ENCODE measurements around the gene SNX8. TPM values are rescaled to one million over a fixed set of nuclear protein-coding genes. Genes with fewer than 3 reads are reported as not detected.

SNX8 gene
- total and polyA plus RNA-seq, 9 of the 15 experiments (the other 6 are each of a cell fraction or from before 2014, with no cell fraction given): 2.7 to 51.6 (median 16.9) TPM

GRCh38 chr7:2354186-2354938 lies 40.1 kb upstream of the SNX8 start, which contains the start of gene EIF3B (continued):
- TF ChIP-seq, protein P1, sequence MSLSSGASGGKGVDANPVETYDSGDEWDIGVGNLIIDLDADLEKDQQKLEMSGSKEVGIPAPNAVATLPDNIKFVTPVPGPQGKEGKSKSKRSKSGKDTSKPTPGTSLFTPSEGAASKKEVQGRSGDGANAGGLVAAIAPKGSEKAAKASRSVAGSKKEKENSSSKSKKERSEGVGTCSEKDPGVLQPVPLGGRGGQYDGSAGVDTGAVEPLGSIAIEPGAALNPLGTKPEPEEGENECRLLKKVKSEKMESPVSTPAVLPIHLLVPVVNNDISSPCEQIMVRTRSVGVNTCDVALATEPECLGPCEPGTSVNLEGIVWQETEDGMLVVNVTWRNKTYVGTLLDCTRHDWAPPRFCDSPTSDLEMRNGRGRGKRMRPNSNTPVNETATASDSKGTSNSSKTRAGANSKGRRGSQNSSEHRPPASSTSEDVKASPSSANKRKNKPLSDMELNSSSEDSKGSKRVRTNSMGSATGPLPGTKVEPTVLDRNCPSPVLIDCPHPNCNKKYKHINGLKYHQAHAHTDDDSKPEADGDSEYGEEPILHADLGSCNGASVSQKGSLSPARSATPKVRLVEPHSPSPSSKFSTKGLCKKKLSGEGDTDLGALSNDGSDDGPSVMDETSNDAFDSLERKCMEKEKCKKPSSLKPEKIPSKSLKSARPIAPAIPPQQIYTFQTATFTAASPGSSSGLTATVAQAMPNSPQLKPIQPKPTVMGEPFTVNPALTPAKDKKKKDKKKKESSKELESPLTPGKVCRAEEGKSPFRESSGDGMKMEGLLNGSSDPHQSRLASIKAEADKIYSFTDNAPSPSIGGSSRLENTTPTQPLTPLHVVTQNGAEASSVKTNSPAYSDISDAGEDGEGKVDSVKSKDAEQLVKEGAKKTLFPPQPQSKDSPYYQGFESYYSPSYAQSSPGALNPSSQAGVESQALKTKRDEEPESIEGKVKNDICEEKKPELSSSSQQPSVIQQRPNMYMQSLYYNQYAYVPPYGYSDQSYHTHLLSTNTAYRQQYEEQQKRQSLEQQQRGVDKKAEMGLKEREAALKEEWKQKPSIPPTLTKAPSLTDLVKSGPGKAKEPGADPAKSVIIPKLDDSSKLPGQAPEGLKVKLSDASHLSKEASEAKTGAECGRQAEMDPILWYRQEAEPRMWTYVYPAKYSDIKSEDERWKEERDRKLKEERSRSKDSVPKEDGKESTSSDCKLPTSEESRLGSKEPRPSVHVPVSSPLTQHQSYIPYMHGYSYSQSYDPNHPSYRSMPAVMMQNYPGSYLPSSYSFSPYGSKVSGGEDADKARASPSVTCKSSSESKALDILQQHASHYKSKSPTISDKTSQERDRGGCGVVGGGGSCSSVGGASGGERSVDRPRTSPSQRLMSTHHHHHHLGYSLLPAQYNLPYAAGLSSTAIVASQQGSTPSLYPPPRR (CRISPR knock-in tag; IDR thresholded peaks at IDR 0.05; ENCODE audit: borderline replicate concordance): no peak
- TF ChIP-seq FOSL1 (tag; conservative IDR thresholded peaks at IDR 0.05) (no peak), MEIS2 (IDR thresholded peaks at IDR 0.05; ENCODE audit: partially characterized antibody) (no peak), ZNF668 (CRISPR knock-in tag; IDR thresholded peaks at IDR 0.05) (no peak), CC2D1A (IDR thresholded peaks at IDR 0.05) (no peak), KLF16 (IDR thresholded peaks at IDR 0.05) (peak; percentile 24; the same call in 1 of the 2 replicates), HMGXB4 (CRISPR knock-in tag; IDR thresholded peaks at IDR 0.05) (peak; percentile 61; the same call in 1 of the 2 replicates), POLR2G (IDR thresholded peaks at IDR 0.05; ENCODE audit: low read depth, low read length) (peak; percentile 95), GTF2F1 (IDR thresholded peaks at IDR 0.05; ENCODE audit: low read depth, low read length) (peak; percentile 72; the same call in 1 of the 2 replicates), ID3 (CRISPR knock-in tag; IDR thresholded peaks at IDR 0.05) (no peak), ID3 (tag; IDR thresholded peaks at IDR 0.05) (peak; percentile 52), ARNT (IDR thresholded peaks at IDR 0.05) (peak; percentile 67 to 82; a peak in 2 of 4 replicates), WHSC1 (IDR thresholded peaks at IDR 0.05; ENCODE audit: low read length) (no peak), ASH1L (IDR thresholded peaks at IDR 0.05; ENCODE audit: borderline replicate concordance, low read depth, partially characterized antibody) (peak; percentile 88), HIVEP1 (CRISPR knock-in tag; IDR thresholded peaks at IDR 0.05) (no peak)
- TF ChIP-seq, protein P2, sequence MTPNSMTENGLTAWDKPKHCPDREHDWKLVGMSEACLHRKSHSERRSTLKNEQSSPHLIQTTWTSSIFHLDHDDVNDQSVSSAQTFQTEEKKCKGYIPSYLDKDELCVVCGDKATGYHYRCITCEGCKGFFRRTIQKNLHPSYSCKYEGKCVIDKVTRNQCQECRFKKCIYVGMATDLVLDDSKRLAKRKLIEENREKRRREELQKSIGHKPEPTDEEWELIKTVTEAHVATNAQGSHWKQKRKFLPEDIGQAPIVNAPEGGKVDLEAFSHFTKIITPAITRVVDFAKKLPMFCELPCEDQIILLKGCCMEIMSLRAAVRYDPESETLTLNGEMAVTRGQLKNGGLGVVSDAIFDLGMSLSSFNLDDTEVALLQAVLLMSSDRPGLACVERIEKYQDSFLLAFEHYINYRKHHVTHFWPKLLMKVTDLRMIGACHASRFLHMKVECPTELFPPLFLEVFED (CRISPR knock-in tag; conservative IDR thresholded peaks at IDR 0.05): 0 out of 2 replicates have a peak, but pooled peaks have one; percentile 70
- TF ChIP-seq, protein P3, sequence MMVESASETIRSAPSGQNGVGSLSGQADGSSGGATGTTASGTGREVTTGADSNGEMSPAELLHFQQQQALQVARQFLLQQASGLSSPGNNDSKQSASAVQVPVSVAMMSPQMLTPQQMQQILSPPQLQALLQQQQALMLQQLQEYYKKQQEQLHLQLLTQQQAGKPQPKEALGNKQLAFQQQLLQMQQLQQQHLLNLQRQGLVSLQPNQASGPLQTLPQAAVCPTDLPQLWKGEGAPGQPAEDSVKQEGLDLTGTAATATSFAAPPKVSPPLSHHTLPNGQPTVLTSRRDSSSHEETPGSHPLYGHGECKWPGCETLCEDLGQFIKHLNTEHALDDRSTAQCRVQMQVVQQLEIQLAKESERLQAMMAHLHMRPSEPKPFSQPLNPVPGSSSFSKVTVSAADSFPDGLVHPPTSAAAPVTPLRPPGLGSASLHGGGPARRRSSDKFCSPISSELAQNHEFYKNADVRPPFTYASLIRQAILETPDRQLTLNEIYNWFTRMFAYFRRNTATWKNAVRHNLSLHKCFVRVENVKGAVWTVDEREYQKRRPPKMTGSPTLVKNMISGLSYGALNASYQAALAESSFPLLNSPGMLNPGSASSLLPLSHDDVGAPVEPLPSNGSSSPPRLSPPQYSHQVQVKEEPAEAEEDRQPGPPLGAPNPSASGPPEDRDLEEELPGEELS (CRISPR knock-in tag; IDR thresholded peaks at IDR 0.05; ENCODE audit: borderline replicate concordance): 0 out of 2 replicates have a peak, but pooled peaks have one; percentile 38

All from K562 (cell line).